ENCODE measurements around the gene CREBRF. TPM values are rescaled to one million over a fixed set of nuclear protein-coding genes. Genes with fewer than 3 reads are reported as not detected.

CREBRF gene
- total RNA-seq, 2 experiments from 2014 or later, result 92.7 to 99.6 TPM

DNA sequence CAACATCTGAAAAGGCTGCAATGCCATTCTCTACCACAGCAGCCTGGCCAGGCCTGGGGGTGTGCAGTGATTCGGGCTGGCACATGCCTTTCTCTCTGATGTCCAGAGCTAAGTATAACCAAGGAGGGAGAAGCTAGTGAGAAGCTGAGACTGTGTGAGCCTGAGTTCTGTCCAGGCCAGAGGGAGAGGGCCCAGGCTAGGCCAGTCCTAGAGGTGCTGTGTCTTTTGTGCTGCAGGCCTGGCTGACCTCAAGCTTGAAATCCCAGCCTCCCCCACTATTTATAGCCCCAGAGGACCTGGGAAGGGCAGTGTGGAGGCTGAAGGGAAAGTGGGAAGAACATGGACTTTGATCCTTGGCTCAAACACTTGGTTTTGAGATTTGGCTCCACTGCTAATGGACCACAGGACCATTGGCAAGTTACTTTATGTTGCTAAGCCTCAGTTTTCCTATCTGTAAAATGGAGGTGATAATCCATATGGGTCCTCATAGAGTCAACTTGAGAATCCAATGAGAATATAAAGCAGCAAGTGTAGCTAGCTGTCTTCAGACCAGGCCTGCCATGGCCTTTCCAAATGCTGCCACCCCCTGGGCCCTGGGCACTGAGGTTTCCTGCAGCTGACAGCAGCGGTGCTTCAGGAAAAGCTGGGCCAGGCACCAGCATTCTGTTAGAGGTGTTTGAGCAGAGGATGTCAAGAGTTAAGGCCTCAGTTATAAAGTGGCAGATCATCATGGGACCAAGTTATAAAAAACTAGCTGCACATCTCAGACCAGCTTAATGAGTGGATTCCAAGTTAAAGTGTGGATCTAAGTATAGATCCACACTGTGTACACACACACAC lies 109.2 kb downstream of the CREBRF start:
- no peak overlapping the region for H3K27ac ChIP-seq (ENCODE audit: low read depth in 1 of 2, low read length in 2 of 2)
- no peak for DNase-seq
- no peaks in the 10 kb centered on the region for H3K4me1 ChIP-seq (ENCODE audit: insufficient read depth, low read length)
- Mint-ChIP-seq H3K36me3 (ENCODE audit: low read depth) (peaks cover 49% of the 10 kb centered on the region), H3K4me3 (no peak overlapping the region), H3K27ac (no peak overlapping the region), H3K9me3 (no peaks in the 10 kb centered on the region), H3K4me1 (ENCODE audit: low read depth) (no peaks in the 10 kb centered on the region), H3K27me3 (no peaks in the 10 kb centered on the region)
- ChIA-PET CTCF (no interaction called here), POLR2A (no interaction called here)
- H3K27me3 ChIP-seq (ENCODE audit: control insufficient read depth in 1 of 2, insufficient read depth in 2 of 2, low read length in 2 of 2), result no peaks in the 10 kb centered on the region
- ATAC-seq (ENCODE audit: poor library complexity), result no peak
- H3K36me3 ChIP-seq (ENCODE audit: insufficient read depth, low read length), result peaks cover 37% of the 10 kb centered on the region
- intact Hi-C loops (cut with DNase I, micrococcal nuclease), result no loop called here
- H3K4me3 ChIP-seq (ENCODE audit: low read length), result no peak overlapping the region
- no peaks in the 10 kb centered on the region for H3K9me3 ChIP-seq (ENCODE audit: control insufficient read depth in 1 of 2, insufficient read depth in 1 of 2, low read length in 2 of 2)
- TF ChIP-seq, protein P1, sequence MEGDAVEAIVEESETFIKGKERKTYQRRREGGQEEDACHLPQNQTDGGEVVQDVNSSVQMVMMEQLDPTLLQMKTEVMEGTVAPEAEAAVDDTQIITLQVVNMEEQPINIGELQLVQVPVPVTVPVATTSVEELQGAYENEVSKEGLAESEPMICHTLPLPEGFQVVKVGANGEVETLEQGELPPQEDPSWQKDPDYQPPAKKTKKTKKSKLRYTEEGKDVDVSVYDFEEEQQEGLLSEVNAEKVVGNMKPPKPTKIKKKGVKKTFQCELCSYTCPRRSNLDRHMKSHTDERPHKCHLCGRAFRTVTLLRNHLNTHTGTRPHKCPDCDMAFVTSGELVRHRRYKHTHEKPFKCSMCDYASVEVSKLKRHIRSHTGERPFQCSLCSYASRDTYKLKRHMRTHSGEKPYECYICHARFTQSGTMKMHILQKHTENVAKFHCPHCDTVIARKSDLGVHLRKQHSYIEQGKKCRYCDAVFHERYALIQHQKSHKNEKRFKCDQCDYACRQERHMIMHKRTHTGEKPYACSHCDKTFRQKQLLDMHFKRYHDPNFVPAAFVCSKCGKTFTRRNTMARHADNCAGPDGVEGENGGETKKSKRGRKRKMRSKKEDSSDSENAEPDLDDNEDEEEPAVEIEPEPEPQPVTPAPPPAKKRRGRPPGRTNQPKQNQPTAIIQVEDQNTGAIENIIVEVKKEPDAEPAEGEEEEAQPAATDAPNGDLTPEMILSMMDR (IDR thresholded peaks at IDR 0.05), result no peak

DNA sequence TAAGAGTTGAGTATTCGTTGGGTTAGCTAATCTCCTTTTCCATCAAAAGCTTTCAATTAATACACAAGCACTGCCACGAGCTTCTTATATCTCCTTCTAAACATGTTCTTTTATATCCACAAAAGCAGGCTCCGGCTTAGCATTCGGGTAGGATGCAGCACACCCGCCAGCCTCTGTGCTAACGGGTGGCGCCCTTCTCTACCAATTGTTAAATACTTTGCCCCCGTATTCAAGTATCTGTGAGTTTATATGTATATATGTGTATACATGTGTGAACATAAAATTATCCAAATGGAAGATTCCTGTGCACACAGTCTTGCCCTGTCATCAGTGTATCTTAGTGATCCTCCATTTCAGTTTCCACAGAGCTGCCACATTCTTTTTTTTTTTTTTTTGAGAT lies 116.0 kb downstream of the CREBRF start:
- Mint-ChIP-seq H3K4me1 (ENCODE audit: low read depth) (no peaks in the 10 kb centered on the region), H3K4me3 (no peak overlapping the region), H3K27ac (no peak overlapping the region), H3K27me3 (no peaks in the 10 kb centered on the region), H3K36me3 (ENCODE audit: low read depth) (no peaks in the 10 kb centered on the region), H3K9me3 (no peaks in the 10 kb centered on the region)
- ChIA-PET POLR2A (no interaction called here), CTCF (interaction anchor here (0.6 kb wide), 1 partner anchor 175 kb away, joined by 3 read pairs; no protein-coding TSS in a partner anchor)
- Histone ChIP-seq H3K4me1 (ENCODE audit: insufficient read depth, low read length) (no peaks in the 10 kb centered on the region), H3K27ac (ENCODE audit: low read depth in 1 of 2, low read length in 2 of 2) (no peak overlapping the region), H3K9me3 (ENCODE audit: control insufficient read depth in 1 of 2, insufficient read depth in 1 of 2, low read length in 2 of 2) (no peaks in the 10 kb centered on the region), H3K36me3 (ENCODE audit: insufficient read depth, low read length) (no peaks in the 10 kb centered on the region), H3K27me3 (ENCODE audit: control insufficient read depth in 1 of 2, insufficient read depth in 2 of 2, low read length in 2 of 2) (peaks cover 0 to 4% of the 10 kb centered on the region in 2 experiments), H3K4me3 (ENCODE audit: low read length) (no peak overlapping the region)
- TF ChIP-seq, protein P1 (IDR thresholded peaks at IDR 0.05), result no peak
- ATAC-seq (ENCODE audit: poor library complexity) (no peak), DNase-seq (no peak)
- intact Hi-C loops (cut with DNase I, micrococcal nuclease), result no loop called here

DNA sequence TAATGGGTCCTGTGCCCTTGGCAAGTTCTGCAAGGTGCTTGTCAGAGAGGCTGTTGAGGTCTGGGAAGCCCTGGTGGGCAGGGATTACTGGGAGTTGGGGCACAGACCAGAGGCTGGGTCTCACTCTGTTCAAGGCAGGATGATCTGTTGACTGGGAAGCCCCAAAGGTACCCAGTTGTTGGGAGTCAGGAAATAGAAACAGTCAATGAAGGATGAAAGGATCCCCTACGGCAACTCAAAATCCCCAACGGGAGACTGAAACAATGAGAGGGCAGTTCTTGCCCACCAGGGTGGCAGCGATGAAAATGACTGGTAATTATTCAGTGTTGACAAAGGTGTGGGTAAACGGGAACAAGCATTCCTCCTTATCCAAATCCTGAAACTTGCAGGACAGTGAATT lies 119.4 kb downstream of the CREBRF start:
- no peak overlapping the region for H3K4me3 ChIP-seq (ENCODE audit: low read length)
- Mint-ChIP-seq H3K36me3 (ENCODE audit: low read depth) (no peaks in the 10 kb centered on the region), H3K27ac (no peak overlapping the region), H3K27me3 (no peaks in the 10 kb centered on the region), H3K9me3 (no peaks in the 10 kb centered on the region), H3K4me3 (no peak overlapping the region), H3K4me1 (ENCODE audit: low read depth) (peaks cover 5% of the 10 kb centered on the region)
- ChIA-PET POLR2A (no interaction called here), CTCF (no interaction called here)
- DNase-seq, result no peak
- no peaks in the 10 kb centered on the region for H3K4me1 ChIP-seq (ENCODE audit: insufficient read depth, low read length)
- TF ChIP-seq, protein P1 (IDR thresholded peaks at IDR 0.05), result no peak
- intact Hi-C loops (cut with DNase I, micrococcal nuclease), result no loop called here
- H3K9me3 ChIP-seq (ENCODE audit: control insufficient read depth in 1 of 2, insufficient read depth in 1 of 2, low read length in 2 of 2), result peaks cover 0 to 4% of the 10 kb centered on the region in 2 experiments
- H3K36me3 ChIP-seq (ENCODE audit: insufficient read depth, low read length), result no peaks in the 10 kb centered on the region
- H3K27ac ChIP-seq (ENCODE audit: low read depth in 1 of 2, low read length in 2 of 2), result no peak overlapping the region
- ATAC-seq (ENCODE audit: poor library complexity), result no peak
- peaks cover 0 to 4% of the 10 kb centered on the region in 2 experiments for H3K27me3 ChIP-seq (ENCODE audit: control insufficient read depth in 1 of 2, insufficient read depth in 2 of 2, low read length in 2 of 2)

Data from CD4-positive, alpha-beta T cell (primary cell).